ENCODE results near the gene C1QC.

The C1QC gene

DNA sequence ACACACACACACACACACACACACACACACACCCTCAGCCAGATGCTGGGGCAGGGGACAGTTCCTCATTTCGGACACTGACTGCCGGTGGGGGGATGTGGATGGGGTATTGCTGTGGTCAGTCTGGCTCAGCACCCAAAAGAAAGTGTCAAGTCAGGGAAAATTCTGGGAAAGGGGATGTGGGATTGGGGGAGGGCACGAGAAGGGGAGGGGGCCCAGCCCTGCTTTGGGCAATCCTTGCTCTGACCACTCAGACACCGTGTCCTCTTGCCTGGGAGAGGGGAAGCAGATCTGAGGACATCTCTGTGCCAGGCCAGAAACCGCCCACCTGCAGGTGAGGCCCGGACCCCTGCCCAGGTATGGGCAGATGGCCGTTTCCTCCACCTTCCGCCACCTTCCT lies at the start of gene C1QC:
Gene C1QC, plus strand, starts transcription at position 253 of the 400 bp plus-strand sequence. CDS start 391 bp downstream, outside the sequence.
- Histone ChIP-seq H3K9ac (no peak within 1 kb of the TSS), H3K4me1 (ENCODE audit: low read depth, poor library complexity, severe bottlenecking) (no peaks in the 10 kb centered on the region), H3K27ac (no peak within 1 kb of the TSS), H4K20me1 (ENCODE audit: insufficient read depth) (no peaks in the 10 kb centered on the region), H3K27me3 (ENCODE audit: insufficient read depth, low read depth) (peaks cover 47% of the 10 kb centered on the region), H3K36me3 (ENCODE audit: insufficient read depth) (no peaks in the 10 kb centered on the region), H3K79me2 (ENCODE audit: insufficient read depth, low read depth) (no peaks in the 10 kb centered on the region), H2AFZ (ENCODE audit: low read depth) (no peak within 1 kb of the TSS), H3K4me3 (IDR thresholded peaks at IDR 0.05; ENCODE audit: insufficient read depth, low read depth, low read length) (no peak within 1 kb of the TSS), H3K4me2 (no peak within 1 kb of the TSS)
- no peak for TF ChIP-seq CTCF (conservative IDR thresholded peaks at IDR 0.05; ENCODE audit: low read depth, low read length)

- Histone ChIP-seq H3K4me3 (IDR thresholded peaks at IDR 0.05; ENCODE audit: insufficient read depth, low read depth, low read length) (no peak overlapping the region), H2AFZ (ENCODE audit: low read depth) (no peak overlapping the region), H3K36me3 (ENCODE audit: insufficient read depth) (no peaks in the 10 kb centered on the region), H3K79me2 (ENCODE audit: insufficient read depth, low read depth) (no peaks in the 10 kb centered on the region), H4K20me1 (ENCODE audit: insufficient read depth) (no peaks in the 10 kb centered on the region), H3K4me2 (no peak overlapping the region), H3K4me1 (ENCODE audit: low read depth, poor library complexity, severe bottlenecking) (no peaks in the 10 kb centered on the region), H3K27ac (no peak overlapping the region), H3K9ac (no peak overlapping the region), H3K27me3 (ENCODE audit: insufficient read depth, low read depth) (peaks cover 80% of the 10 kb centered on the region)
- TF ChIP-seq CTCF (conservative IDR thresholded peaks at IDR 0.05; ENCODE audit: low read depth, low read length), result no peak
These were observed 49.0 kb upstream of the C1QC start for GRCh38 chr1:22594396-22594795.

GRCh38 chr1:22595108-22595507 lies 48.3 kb upstream of the C1QC start:
- no peaks in the 10 kb centered on the region for H3K4me1 ChIP-seq (ENCODE audit: low read depth, poor library complexity, severe bottlenecking)
- H3K9ac ChIP-seq, result no peak overlapping the region
- no peak overlapping the region for H2AFZ ChIP-seq (ENCODE audit: low read depth)
- no peak for TF ChIP-seq CTCF (conservative IDR thresholded peaks at IDR 0.05; ENCODE audit: low read depth, low read length)
- H3K27ac ChIP-seq, result no peak overlapping the region
- peaks cover 74% of the 10 kb centered on the region for H3K27me3 ChIP-seq (ENCODE audit: insufficient read depth, low read depth)
- no peaks in the 10 kb centered on the region for H4K20me1 ChIP-seq (ENCODE audit: insufficient read depth)
- H3K4me3 ChIP-seq (IDR thresholded peaks at IDR 0.05; ENCODE audit: insufficient read depth, low read depth, low read length), result no peak overlapping the region
- no peaks in the 10 kb centered on the region for H3K79me2 ChIP-seq (ENCODE audit: insufficient read depth, low read depth)
- H3K36me3 ChIP-seq (ENCODE audit: insufficient read depth), result no peaks in the 10 kb centered on the region
- H3K4me2 ChIP-seq, result no peak overlapping the region

GRCh38 chr1:22597301-22597965 lies 46.0 kb upstream of the C1QC start:
- Histone ChIP-seq H3K9ac (no peak overlapping the region), H3K27me3 (ENCODE audit: insufficient read depth, low read depth) (peaks cover 63% of the 10 kb centered on the region), H2AFZ (ENCODE audit: low read depth) (no peak overlapping the region), H4K20me1 (ENCODE audit: insufficient read depth) (no peaks in the 10 kb centered on the region), H3K4me1 (ENCODE audit: low read depth, poor library complexity, severe bottlenecking) (no peaks in the 10 kb centered on the region), H3K4me3 (IDR thresholded peaks at IDR 0.05; ENCODE audit: insufficient read depth, low read depth, low read length) (no peak overlapping the region), H3K4me2 (no peak overlapping the region), H3K79me2 (ENCODE audit: insufficient read depth, low read depth) (no peaks in the 10 kb centered on the region), H3K36me3 (ENCODE audit: insufficient read depth) (no peaks in the 10 kb centered on the region), H3K27ac (no peak overlapping the region)
- TF ChIP-seq CTCF (conservative IDR thresholded peaks at IDR 0.05; ENCODE audit: low read depth, low read length), result no peak

Data from KMS-11 (cell line).